KBM-7 (cell line): ENCODE data around the gene SLC19A2.

Source experiments
- DNase-seq: peaks from one replicate; pipeline ENCODE4 v3.0.0-alpha.2; 2015
- in situ Hi-C: fragments of 300-500 bp; cut with MboI; formaldehyde crosslinking; loops from 2 replicates; pipeline ENCODE4 v1.14.3; 2020; ENCODE audit warnings: low sequenced_read_pairs, low pct_unique_long_range_greater_than_20kb, mixed read lengths

The SLC19A2 gene

DNA sequence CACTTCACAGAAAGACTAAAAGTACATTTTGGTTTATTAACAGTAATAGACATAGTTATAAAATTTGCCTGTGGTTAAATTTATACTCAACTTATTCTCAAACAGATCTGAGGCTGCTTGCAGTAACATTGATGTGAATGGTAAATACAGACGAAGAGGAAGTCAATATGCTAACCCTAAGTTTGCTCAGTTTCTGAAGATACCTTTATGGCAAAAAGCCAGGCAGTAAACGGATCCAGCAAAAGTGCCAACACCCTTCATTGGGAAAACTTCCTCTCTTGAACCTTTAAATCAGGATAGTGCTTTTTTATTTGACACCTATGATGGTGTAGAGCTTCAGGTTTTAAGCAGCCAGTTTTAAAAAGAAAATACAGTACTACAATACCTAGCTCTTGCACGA, 41.8 kb downstream of the SLC19A2 start:
- in situ Hi-C loops, result no loop called here
- DNase-seq, result peak; percentile 7

GRCh38 chr1:169427081-169427641, 58.6 kb downstream of the SLC19A2 start, which contains the start of gene CCDC181:
Gene CCDC181, minus strand, starts transcription at chr1:169427474. Its CDS starts 2,547 bp downstream, at chr1:169424927.
- in situ Hi-C loops, result no loop called here
- no peak for DNase-seq

DNA sequence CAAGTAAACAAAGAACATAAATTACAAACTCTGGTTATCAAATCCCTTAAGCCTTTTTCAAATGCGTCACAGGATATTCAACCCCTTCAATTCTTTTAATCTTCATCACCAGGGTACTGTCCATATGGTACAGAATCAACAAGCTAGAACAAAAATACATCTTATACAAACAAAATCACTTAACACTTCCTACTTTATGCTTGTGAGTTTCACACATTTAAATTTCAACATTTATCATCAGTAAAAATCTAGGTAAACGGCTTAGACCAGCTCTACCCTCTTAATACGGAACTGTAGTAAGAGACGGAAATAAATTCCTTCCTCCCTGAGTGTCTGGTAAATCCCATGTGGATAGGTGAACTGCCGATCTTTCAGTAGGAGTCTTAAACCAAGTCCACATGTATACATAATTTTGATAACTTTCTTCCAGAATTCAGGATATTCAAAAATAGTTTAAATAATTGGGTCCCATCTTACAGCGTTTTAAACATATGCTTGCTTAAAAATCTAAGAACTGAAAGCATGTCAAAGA, 59.5 kb downstream of the SLC19A2 start:
- in situ Hi-C loops, result no loop called here
- DNase-seq, result no peak

DNA sequence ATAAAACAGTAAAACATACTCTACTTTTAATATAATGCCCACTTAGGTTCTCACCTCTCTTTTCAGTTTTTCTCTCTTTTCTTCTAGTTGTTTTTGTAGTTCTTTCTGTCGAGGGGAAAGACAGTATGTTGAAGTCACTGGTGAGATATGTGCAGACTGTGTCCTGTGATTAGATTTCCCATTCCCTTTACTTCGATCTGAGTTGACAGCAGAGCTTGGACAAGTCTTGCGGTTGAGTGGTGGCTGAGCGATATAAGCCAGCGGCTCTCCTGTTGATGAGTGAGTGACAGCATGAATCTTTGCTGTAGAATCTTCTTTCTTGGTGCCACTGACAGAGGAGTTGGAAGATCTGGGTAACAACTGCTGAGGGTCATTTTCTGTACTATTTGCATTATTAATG, 64.4 kb downstream of the SLC19A2 start:
- in situ Hi-C loops, result no loop called here
- no peak for DNase-seq

DNA sequence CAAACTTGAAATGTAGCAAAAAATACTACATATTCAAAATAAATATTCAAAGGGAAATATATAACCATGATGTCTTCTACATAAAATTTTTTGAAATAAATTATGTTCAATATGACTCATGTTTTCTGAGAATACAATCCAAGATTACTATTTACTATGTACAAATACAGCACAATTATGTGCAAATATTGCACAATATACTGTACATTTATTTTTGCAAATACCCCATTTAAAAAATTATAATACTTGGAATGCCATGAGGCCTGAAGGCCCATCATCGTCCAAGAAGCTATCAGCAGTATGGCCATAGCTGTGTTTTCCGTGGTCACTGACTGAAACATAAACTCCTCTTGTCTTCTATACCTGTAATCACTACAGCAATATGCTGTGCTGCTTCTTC, 70.8 kb downstream of the SLC19A2 start:
- in situ Hi-C loops, result no loop called here
- no peak for DNase-seq
